Activated CD4-positive, alpha-beta memory T cell treated with anti-CD3 and anti-CD28 coated beads for 36 hours (primary cell): ENCODE results near the gene MAB21L3. TPM values are rescaled to one million over a fixed set of nuclear protein-coding genes. Genes with fewer than 3 reads are reported as not detected.

Experiments
- CTCF ChIA-PET: fragments of 350-600 bp; sonication (Branson Sonifier 250); formaldehyde crosslinking; loops from one replicate; lab custom pipeline; 2021; ENCODE audit warnings: antibody characterized with exemption, inconsistent platforms; lab: Charles Lee
- POLR2A ChIA-PET: fragments of 350-600 bp; sonication (Branson Sonifier 250); formaldehyde crosslinking; loops from one replicate; lab custom pipeline; 2021; ENCODE audit warnings: antibody characterized with exemption; lab: Charles Lee
- DNase-seq: peaks from one replicate; pipeline ENCODE4 v3.0.0-alpha.2; 2020
- H3K27ac Mint-ChIP-seq: one replicate; pipeline ENCODE4 v1.8.0; 2021; ENCODE audit warnings: mixed read lengths
- H3K27me3 Mint-ChIP-seq: one replicate; pipeline ENCODE4 v1.8.0; 2021; ENCODE audit warnings: mixed read lengths
- H3K36me3 Mint-ChIP-seq: one replicate; pipeline ENCODE4 v1.8.0; 2021; ENCODE audit warnings: mixed read lengths
- H3K4me1 Mint-ChIP-seq: one replicate; pipeline ENCODE4 v1.8.0; 2021; ENCODE audit warnings: low read depth, mixed read lengths
- H3K4me3 Mint-ChIP-seq: one replicate; pipeline ENCODE4 v1.8.0; 2021; ENCODE audit warnings: mild to moderate bottlenecking, mixed read lengths
- H3K9me3 Mint-ChIP-seq: one replicate; pipeline ENCODE4 v1.8.0; 2021; ENCODE audit warnings: mixed read lengths
- intact Hi-C: fragments of 100-400 bp; cut with micrococcal nuclease; formaldehyde crosslinking; loops from one replicate; pipeline ENCODE4 v1.15.1; 2023
- total RNA-seq, 2 experiments: library from RNA; stranded (reverse); gene quantifications; one replicate each; pipeline ENCODE4 v1.2.3, GENCODE V29; 2021

The MAB21L3 gene
- total RNA-seq, 2 experiments from 2014 or later, result not detected

GRCh38 chr1:116128664-116129063 is 17.5 kb downstream of the MAB21L3 start:
- ChIA-PET POLR2A (no interaction called here), CTCF (interaction anchor here (3.0 kb wide), 1 partner anchor 10 kb away, joined by 22 read pairs; no protein-coding TSS in a partner anchor)
- Mint-ChIP-seq H3K36me3 (no peaks in the 10 kb centered on the region), H3K9me3 (no peaks in the 10 kb centered on the region), H3K27me3 (peaks cover 19% of the 10 kb centered on the region), H3K4me3 (no peak overlapping the region), H3K27ac (peak overlapping the region; percentile 23), H3K4me1 (peaks cover 35% of the 10 kb centered on the region)
- intact Hi-C loops, result loop anchor here (5.0 kb wide), 1 partner anchor 249 kb away; no protein-coding TSS in a partner anchor
- peak; percentile 75 for DNase-seq

DNA sequence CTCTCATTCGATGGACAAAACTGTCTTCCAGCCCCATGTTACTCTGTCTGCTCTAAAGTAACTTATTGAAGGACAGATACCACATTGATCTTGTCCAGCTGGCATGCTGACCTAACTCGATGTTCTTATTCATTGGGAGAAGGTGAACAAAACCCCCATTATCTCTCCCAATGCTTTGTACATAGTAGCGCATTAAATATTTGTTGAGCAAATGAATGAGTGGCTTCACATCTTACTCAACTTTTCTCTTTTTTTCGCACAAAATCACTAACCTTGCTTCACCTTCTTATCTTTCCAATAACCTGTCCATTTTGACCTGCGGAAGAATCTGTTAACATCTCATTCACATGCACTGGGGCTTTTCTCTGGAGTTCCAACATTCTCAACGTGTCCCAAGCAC is 18.3 kb downstream of the MAB21L3 start:
- no peak for DNase-seq
- no peaks in the 10 kb centered on the region for H3K36me3 Mint-ChIP-seq
- peaks cover 18% of the 10 kb centered on the region for H3K27me3 Mint-ChIP-seq
- no peaks in the 10 kb centered on the region for H3K9me3 Mint-ChIP-seq
- intact Hi-C loops, result loop anchor here (5.0 kb wide), 1 partner anchor 248 kb away; no protein-coding TSS in a partner anchor
- no peak overlapping the region for H3K4me3 Mint-ChIP-seq
- H3K4me1 Mint-ChIP-seq, result peaks cover 35% of the 10 kb centered on the region
- ChIA-PET POLR2A (no interaction called here), CTCF (interaction anchor here (1.7 to 3.0 kb wide), 2 partner anchors 10 to 355 kb away, joined by 7 to 22 read pairs; no protein-coding TSS in a partner anchor)
- no peak overlapping the region for H3K27ac Mint-ChIP-seq

DNA sequence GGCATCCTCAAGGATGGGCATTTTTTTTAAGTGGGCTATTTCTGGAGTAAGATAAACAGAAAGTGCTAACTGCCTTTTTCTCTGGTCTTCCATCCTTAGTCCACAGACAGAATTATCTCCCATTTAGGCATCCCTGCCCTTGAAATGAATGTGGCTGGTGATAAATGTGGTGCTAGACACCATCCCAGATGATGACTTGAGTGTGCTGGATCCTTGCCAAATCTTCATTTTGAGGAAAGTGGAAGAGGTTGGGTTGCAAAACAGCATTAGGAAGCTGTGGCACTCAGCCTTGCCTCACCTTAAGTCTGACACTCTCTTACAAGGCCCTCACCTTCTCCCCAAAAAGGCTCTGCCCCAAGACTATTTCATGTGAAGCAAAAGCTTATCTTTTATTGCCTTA is 19.2 kb downstream of the MAB21L3 start:
- Mint-ChIP-seq H3K36me3 (no peaks in the 10 kb centered on the region), H3K27me3 (peaks cover 19% of the 10 kb centered on the region), H3K4me1 (peaks cover 35% of the 10 kb centered on the region), H3K9me3 (no peaks in the 10 kb centered on the region), H3K27ac (no peak overlapping the region), H3K4me3 (no peak overlapping the region)
- DNase-seq, result no peak
- POLR2A ChIA-PET, result no interaction called here
- CTCF ChIA-PET, result interaction anchor here (1.7 to 3.0 kb wide), 2 partner anchors 9 to 355 kb away, joined by 7 to 22 read pairs; no protein-coding TSS in a partner anchor
- intact Hi-C loops, result loop anchor here (10.0 kb wide), 1 partner anchor 444 kb away; the partner anchor contains the start of gene CD58

- no peak overlapping the region for H3K27ac Mint-ChIP-seq
- peaks cover 17% of the 10 kb centered on the region for H3K27me3 Mint-ChIP-seq
- intact Hi-C loops, result loop anchor here (10.0 kb wide), 1 partner anchor 444 kb away; the partner anchor contains the start of gene CD58
- POLR2A ChIA-PET, result no interaction called here
- DNase-seq, result no peak
- H3K4me3 Mint-ChIP-seq, result no peak overlapping the region
- H3K9me3 Mint-ChIP-seq, result no peaks in the 10 kb centered on the region
- CTCF ChIA-PET, result interaction anchor here (1.7 to 3.0 kb wide), 3 partner anchors 8 to 354 kb away, joined by 4 to 22 read pairs (median 7); no protein-coding TSS in a partner anchor
- peaks cover 32% of the 10 kb centered on the region for H3K4me1 Mint-ChIP-seq
- H3K36me3 Mint-ChIP-seq, result no peaks in the 10 kb centered on the region
Observed at GRCh38 chr1:116131170-116131569, 20.0 kb downstream of the MAB21L3 start.

- no peak for DNase-seq
- intact Hi-C loops, result loop anchor here (10.0 kb wide), 1 partner anchor 443 kb away; the partner anchor contains the start of gene CD58
- H3K9me3 Mint-ChIP-seq, result no peaks in the 10 kb centered on the region
- POLR2A ChIA-PET, result no interaction called here
- no peaks in the 10 kb centered on the region for H3K36me3 Mint-ChIP-seq
- CTCF ChIA-PET, result interaction anchor here (1.7 to 3.0 kb wide), 2 partner anchors 7 to 353 kb away, joined by 4 to 22 read pairs; no protein-coding TSS in a partner anchor
- no peak overlapping the region for H3K27ac Mint-ChIP-seq
- peaks cover 24% of the 10 kb centered on the region for H3K4me1 Mint-ChIP-seq
- H3K27me3 Mint-ChIP-seq, result peaks cover 10% of the 10 kb centered on the region
- no peak overlapping the region for H3K4me3 Mint-ChIP-seq
Observed at GRCh38 chr1:116131866-116132605, 20.8 kb downstream of the MAB21L3 start.

GRCh38 chr1:116133696-116134475 is 22.7 kb downstream of the MAB21L3 start:
- no peak for DNase-seq
- Mint-ChIP-seq H3K4me1 (peaks cover 9% of the 10 kb centered on the region), H3K27me3 (peaks cover 10% of the 10 kb centered on the region), H3K27ac (no peak overlapping the region), H3K36me3 (no peaks in the 10 kb centered on the region), H3K9me3 (no peaks in the 10 kb centered on the region), H3K4me3 (no peak overlapping the region)
- ChIA-PET CTCF (interaction anchor here (1.0 kb wide), 1 partner anchor 351 kb away, joined by 8 read pairs; no protein-coding TSS in a partner anchor), POLR2A (no interaction called here)
- intact Hi-C loops, result loop anchor here (10.0 kb wide), 1 partner anchor 441 kb away; the partner anchor contains the start of gene CD58

DNA sequence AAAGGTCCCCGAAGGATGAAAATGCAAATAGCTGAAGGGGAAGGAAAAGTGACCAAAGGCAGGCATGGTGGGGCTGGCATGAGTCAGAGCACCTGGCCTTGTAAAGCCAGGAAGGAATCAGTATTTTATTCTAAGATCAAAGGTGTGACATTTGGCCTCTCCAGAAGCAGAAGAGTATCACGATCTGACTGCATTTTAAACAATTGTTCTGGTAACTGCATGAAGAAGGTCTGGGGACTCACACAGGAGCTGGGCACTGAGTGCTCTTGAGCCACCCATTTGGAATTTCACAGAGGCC is 23.2 kb downstream of the MAB21L3 start:
- intact Hi-C loops, result loop anchor here (10.0 kb wide), 1 partner anchor 440 kb away; the partner anchor contains the start of gene CD58
- Mint-ChIP-seq H3K4me1 (peaks cover 8% of the 10 kb centered on the region), H3K27me3 (peaks cover 9% of the 10 kb centered on the region), H3K27ac (no peak overlapping the region), H3K36me3 (no peaks in the 10 kb centered on the region), H3K9me3 (no peaks in the 10 kb centered on the region), H3K4me3 (no peak overlapping the region)
- no peak for DNase-seq
- CTCF ChIA-PET, result no interaction called here
- POLR2A ChIA-PET, result no interaction called here

GRCh38 chr1:116138277-116138792 is 27.1 kb downstream of the MAB21L3 start:
- intact Hi-C loops, result loop anchor here (2.0 to 10.0 kb wide), 2 partner anchors 436 to 458 kb away; partner anchors contain the start of gene CD58
- ChIA-PET CTCF (interaction anchor here (0.6 to 6.5 kb wide), 58 partner anchors 8 to 1369 kb away, joined by 3 to 304 read pairs (median 4); partner anchors contain the start of gene TTF2), POLR2A (interaction anchor here (1.2 to 1.5 kb wide), 3 partner anchors 344 to 376 kb away, joined by 4 to 7 read pairs (median 5); no protein-coding TSS in a partner anchor)
- Mint-ChIP-seq H3K36me3 (no peaks in the 10 kb centered on the region), H3K9me3 (no peaks in the 10 kb centered on the region), H3K4me3 (no peak overlapping the region), H3K4me1 (peaks cover 8% of the 10 kb centered on the region), H3K27me3 (peaks cover 6% of the 10 kb centered on the region), H3K27ac (peak overlapping the region; percentile 75)
- no peak for DNase-seq

DNA sequence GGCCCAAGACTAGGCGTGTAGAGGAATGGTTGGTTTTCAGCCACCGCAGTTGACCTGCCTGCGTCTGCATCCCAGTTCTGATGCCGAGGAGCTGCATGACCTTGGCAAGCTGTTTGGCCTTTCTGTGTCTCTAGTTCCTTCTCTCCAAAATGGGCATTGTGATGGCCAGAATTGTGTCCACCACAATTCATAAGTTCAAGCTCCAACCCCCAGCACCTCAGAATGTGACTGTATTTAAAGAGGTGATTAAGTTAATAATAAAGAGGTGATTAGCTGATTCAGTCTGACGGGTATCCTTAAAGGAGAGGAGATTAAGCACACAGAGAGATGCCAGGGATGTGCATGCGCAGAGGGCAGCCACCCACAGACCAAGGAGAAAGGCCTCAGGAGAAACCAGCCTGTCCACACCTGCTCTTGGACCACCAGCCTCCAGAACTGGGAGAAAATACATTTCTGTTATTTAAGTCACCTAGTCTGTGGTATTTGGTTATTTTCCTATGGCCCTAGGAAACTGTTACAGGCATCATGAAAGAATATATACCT is 28.5 kb downstream of the MAB21L3 start:
- ChIA-PET CTCF (interaction anchor here (0.6 to 6.5 kb wide), 60 partner anchors 9 to 989 kb away, joined by 3 to 304 read pairs (median 5); partner anchors contain the start of genes ATP1A1 and TTF2), POLR2A (interaction anchor here (1.2 to 1.5 kb wide), 3 partner anchors 343 to 375 kb away, joined by 4 to 7 read pairs (median 5); no protein-coding TSS in a partner anchor)
- H3K9me3 Mint-ChIP-seq, result peaks cover 6% of the 10 kb centered on the region
- peaks cover 4% of the 10 kb centered on the region for H3K36me3 Mint-ChIP-seq
- H3K4me1 Mint-ChIP-seq, result peaks cover 8% of the 10 kb centered on the region
- no peak overlapping the region for H3K27ac Mint-ChIP-seq
- no peak for DNase-seq
- no peak overlapping the region for H3K4me3 Mint-ChIP-seq
- H3K27me3 Mint-ChIP-seq, result peaks cover 6% of the 10 kb centered on the region
- intact Hi-C loops, result loop anchor here (1.0 to 10.0 kb wide), 5 partner anchors 29 to 457 kb away; partner anchors contain the start of gene CD58

DNA sequence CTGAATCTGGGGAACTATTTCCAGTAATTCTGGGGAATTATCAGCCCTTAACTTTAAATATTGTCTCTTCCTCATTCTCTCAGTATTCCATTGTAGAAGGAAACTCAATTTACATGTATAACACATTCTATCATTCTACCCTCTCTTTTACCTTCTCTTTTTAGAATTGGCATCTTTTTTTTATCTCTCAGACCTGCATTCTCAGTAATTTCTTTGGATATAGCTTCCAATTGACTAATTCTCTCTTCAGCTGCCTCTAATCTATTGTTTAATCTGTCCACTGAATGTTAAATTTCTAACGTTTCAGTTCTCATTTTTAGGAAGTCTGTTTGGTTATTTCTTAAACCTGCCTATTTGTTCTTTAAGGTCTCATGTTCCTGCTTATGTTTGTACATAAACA is 33.0 kb downstream of the MAB21L3 start:
- no peak overlapping the region for H3K4me3 Mint-ChIP-seq
- no peak for DNase-seq
- H3K27ac Mint-ChIP-seq, result no peak overlapping the region
- H3K9me3 Mint-ChIP-seq, result peaks cover 10% of the 10 kb centered on the region
- H3K27me3 Mint-ChIP-seq, result peaks cover 9% of the 10 kb centered on the region
- ChIA-PET CTCF (interaction anchor here (6.5 kb wide), 1 partner anchor 356 kb away, joined by 130 read pairs; no protein-coding TSS in a partner anchor), POLR2A (no interaction called here)
- intact Hi-C loops, result no loop called here
- peaks cover 6% of the 10 kb centered on the region for H3K36me3 Mint-ChIP-seq
- peaks cover 2% of the 10 kb centered on the region for H3K4me1 Mint-ChIP-seq
